Islet precursor cell (in vitro differentiated cells): Measurements from ENCODE around the gene MOB1B.
"Not testable (repeated sequence)": the region's sequence is repeated elsewhere in the genome, so short reads cannot be mapped to it uniquely, and the experiment has no call there.

Experiments used
- DNase-seq: peaks from one replicate; pipeline ENCODE4 v3.0.0-alpha.2; 2018

Gene MOB1B

GRCh38 chr4:70969076-70969475 lies 66.9 kb downstream of the MOB1B start:
- DNase-seq: peak; percentile 52

GRCh38 chr4:70976252-70976651 lies 74.1 kb downstream of the MOB1B start:
- no peak for DNase-seq

GRCh38 chr4:70979445-70980008 lies 77.4 kb downstream of the MOB1B start:
- DNase-seq: no peak

GRCh38 chr4:70980196-70980595 lies 78.0 kb downstream of the MOB1B start:
- DNase-seq: no peak

GRCh38 chr4:70984106-70984505 lies 81.9 kb downstream of the MOB1B start:
- no peak for DNase-seq

- no peak for DNase-seq
Observed at GRCh38 chr4:70984589-70984988, 82.4 kb downstream of the MOB1B start.

GRCh38 chr4:70991596-70991995 lies 89.4 kb downstream of the MOB1B start:
- no peak for DNase-seq

GRCh38 chr4:70992391-70992881 lies 90.3 kb downstream of the MOB1B start:
- no peak for DNase-seq

GRCh38 chr4:70993181-70994068 lies 91.3 kb downstream of the MOB1B start, which contains the start of gene DCK:
Gene DCK, plus strand, starts transcription at chr4:70993649. Its CDS starts 187 bp downstream, at chr4:70993836.
- peak; percentile 97 for DNase-seq

GRCh38 chr4:70994069-70994366 lies 91.8 kb downstream of the MOB1B start:
- no peak for DNase-seq

GRCh38 chr4:70994387-70995099 lies 92.4 kb downstream of the MOB1B start:
- no peak for DNase-seq

- no peak for DNase-seq
Observed at GRCh38 chr4:70996018-70996360, 93.8 kb downstream of the MOB1B start.

GRCh38 chr4:70997036-70997435 lies 94.9 kb downstream of the MOB1B start:
- DNase-seq: no peak

GRCh38 chr4:70997546-70997945 lies 95.4 kb downstream of the MOB1B start:
- no peak for DNase-seq

GRCh38 chr4:70999639-71000038 lies 97.5 kb downstream of the MOB1B start:
- DNase-seq: not testable (repeated sequence)

GRCh38 chr4:71001363-71001762 lies 99.2 kb downstream of the MOB1B start:
- DNase-seq: not testable (repeated sequence)

- DNase-seq: peak; percentile 61
Observed at GRCh38 chr4:71004281-71004851, 102.2 kb downstream of the MOB1B start.

- not testable (repeated sequence) for DNase-seq
Observed at GRCh38 chr4:71005025-71005424, 102.9 kb downstream of the MOB1B start.

- DNase-seq: no peak
Observed at GRCh38 chr4:71006203-71006907, 104.2 kb downstream of the MOB1B start.

GRCh38 chr4:71008196-71008595 lies 106.0 kb downstream of the MOB1B start:
- DNase-seq: no peak

GRCh38 chr4:71009086-71009485 lies 106.9 kb downstream of the MOB1B start:
- DNase-seq: no peak

GRCh38 chr4:71009890-71010588 lies 107.9 kb downstream of the MOB1B start:
- no peak for DNase-seq
